SK-N-SH treated with all-trans-retinoic acid at 6 μM for 48 hours (cell line): ENCODE measurements around the gene DDIT4L.

Experiments used
- CSDC2 ChIP-seq: fragments of 250-450 bp; sonication (Bioruptor Pico); IDR thresholded peaks from 2 replicates; pipeline ENCODE4 v1.5.0; 2020; ENCODE audit warnings: mild to moderate bottlenecking, moderate library complexity
- ESRRG ChIP-seq: fragments of 250-450 bp; sonication (Bioruptor Pico); IDR thresholded peaks from 2 replicates; pipeline ENCODE4 v1.6.1; 2021; ENCODE audit warnings: mild to moderate bottlenecking
- OSR1 ChIP-seq: fragments of 250-450 bp; sonication (Bioruptor Pico); IDR thresholded peaks from 2 replicates; pipeline ENCODE4 v1.8.0; 2022; ENCODE audit warnings: moderate library complexity, mild to moderate bottlenecking, inconsistent platforms
- PPARA ChIP-seq: fragments of 250-450 bp; sonication (Bioruptor Pico); IDR thresholded peaks from 2 replicates; pipeline ENCODE4 v1.5.0; 2020; ENCODE audit warnings: mild to moderate bottlenecking, borderline replicate concordance
- RARB ChIP-seq: fragments of 250-450 bp; sonication (Bioruptor Pico); IDR thresholded peaks from 2 replicates; pipeline ENCODE4 v1.8.0; 2021; ENCODE audit warnings: mild to moderate bottlenecking, moderate library complexity
- SNAI2 ChIP-seq: fragments of 250-450 bp; sonication (Bioruptor Pico); IDR thresholded peaks from 2 replicates; pipeline ENCODE4 v1.5.0; 2020; ENCODE audit warnings: mild to moderate bottlenecking, moderate library complexity
- TCF4 ChIP-seq: fragments of 250-450 bp; sonication (Bioruptor Pico); IDR thresholded peaks from 2 replicates; pipeline ENCODE4 v1.8.0; 2021; ENCODE audit warnings: mild to moderate bottlenecking, moderate library complexity, borderline replicate concordance
- TOX ChIP-seq: fragments of 250-450 bp; sonication (Bioruptor Pico); IDR thresholded peaks from 2 replicates; pipeline ENCODE4 v1.8.0; 2021; ENCODE audit warnings: mild to moderate bottlenecking, moderate library complexity, borderline replicate concordance
- ZFP30 ChIP-seq: fragments of 450-650 bp; formaldehyde crosslinking; IDR thresholded peaks from 2 replicates; pipeline ENCODE4 v1.5.0; 2022; ENCODE audit warnings: mild to moderate bottlenecking, moderate library complexity
- ZNF565 ChIP-seq: fragments of 450-650 bp; formaldehyde crosslinking; conservative IDR thresholded peaks from 2 replicates; pipeline ENCODE4 v1.5.0; 2020; ENCODE audit warnings: low read depth, mild to moderate bottlenecking, moderate library complexity
- TF ChIP-seq, protein P1 (sequence below): fragments of 250-450 bp; sonication (Bioruptor Pico); IDR thresholded peaks from 2 replicates; pipeline ENCODE4 v1.8.0; 2020; ENCODE audit warnings: mild to moderate bottlenecking, moderate library complexity, borderline replicate concordance
- TF ChIP-seq, protein P2 (sequence below): fragments of 250-450 bp; sonication (Bioruptor Pico); IDR thresholded peaks from 2 replicates; pipeline ENCODE4 v1.5.1; 2021; ENCODE audit warnings: mild to moderate bottlenecking, moderate library complexity
- TF ChIP-seq, protein P3 (sequence below): fragments of 250-450 bp; sonication (Bioruptor Pico); IDR thresholded peaks from 2 replicates; pipeline ENCODE4 v1.8.0; 2021; ENCODE audit warnings: low read depth, mild to moderate bottlenecking, moderate library complexity, borderline replicate concordance
- TF ChIP-seq, protein P4 (sequence below): fragments of 250-450 bp; sonication (Bioruptor Pico); IDR thresholded peaks from 2 replicates; pipeline ENCODE4 v1.5.0; 2020; ENCODE audit warnings: mild to moderate bottlenecking, moderate library complexity

DNA sequence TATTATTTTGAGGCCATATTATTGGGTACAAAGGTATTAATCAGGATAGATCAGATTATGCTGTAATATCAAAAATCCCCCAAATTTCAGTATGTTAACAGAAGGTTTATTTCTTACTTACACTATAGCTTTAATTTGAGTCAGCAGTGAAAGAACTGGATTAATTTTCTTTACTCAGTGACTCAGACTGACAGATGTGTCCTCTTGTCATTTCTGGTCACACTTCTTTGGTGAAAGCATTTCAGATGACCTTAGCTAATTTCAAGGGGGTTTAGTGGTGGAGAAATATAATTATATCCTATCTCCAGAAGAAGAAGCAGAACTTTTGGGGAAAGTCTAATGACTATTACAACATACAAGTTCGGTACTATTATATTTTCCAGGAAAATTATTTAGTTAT lies 12.4 kb downstream of the DDIT4L start:
- TF ChIP-seq, protein P1, sequence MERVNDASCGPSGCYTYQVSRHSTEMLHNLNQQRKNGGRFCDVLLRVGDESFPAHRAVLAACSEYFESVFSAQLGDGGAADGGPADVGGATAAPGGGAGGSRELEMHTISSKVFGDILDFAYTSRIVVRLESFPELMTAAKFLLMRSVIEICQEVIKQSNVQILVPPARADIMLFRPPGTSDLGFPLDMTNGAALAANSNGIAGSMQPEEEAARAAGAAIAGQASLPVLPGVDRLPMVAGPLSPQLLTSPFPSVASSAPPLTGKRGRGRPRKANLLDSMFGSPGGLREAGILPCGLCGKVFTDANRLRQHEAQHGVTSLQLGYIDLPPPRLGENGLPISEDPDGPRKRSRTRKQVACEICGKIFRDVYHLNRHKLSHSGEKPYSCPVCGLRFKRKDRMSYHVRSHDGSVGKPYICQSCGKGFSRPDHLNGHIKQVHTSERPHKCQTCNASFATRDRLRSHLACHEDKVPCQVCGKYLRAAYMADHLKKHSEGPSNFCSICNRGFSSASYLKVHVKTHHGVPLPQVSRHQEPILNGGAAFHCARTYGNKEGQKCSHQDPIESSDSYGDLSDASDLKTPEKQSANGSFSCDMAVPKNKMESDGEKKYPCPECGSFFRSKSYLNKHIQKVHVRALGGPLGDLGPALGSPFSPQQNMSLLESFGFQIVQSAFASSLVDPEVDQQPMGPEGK = no peak
- TF ChIP-seq ZFP30 (no peak), RARB (CRISPR knock-in tag) (no peak), CSDC2 (CRISPR knock-in tag) (no peak), OSR1 (CRISPR knock-in tag) (no peak), PPARA (CRISPR knock-in tag) (no peak), ZNF565 (no peak), TCF4 (CRISPR knock-in tag) (no peak), ESRRG (no peak), SNAI2 (CRISPR knock-in tag) (no peak), TOX (CRISPR knock-in tag) (no peak)
- TF ChIP-seq, protein P2, sequence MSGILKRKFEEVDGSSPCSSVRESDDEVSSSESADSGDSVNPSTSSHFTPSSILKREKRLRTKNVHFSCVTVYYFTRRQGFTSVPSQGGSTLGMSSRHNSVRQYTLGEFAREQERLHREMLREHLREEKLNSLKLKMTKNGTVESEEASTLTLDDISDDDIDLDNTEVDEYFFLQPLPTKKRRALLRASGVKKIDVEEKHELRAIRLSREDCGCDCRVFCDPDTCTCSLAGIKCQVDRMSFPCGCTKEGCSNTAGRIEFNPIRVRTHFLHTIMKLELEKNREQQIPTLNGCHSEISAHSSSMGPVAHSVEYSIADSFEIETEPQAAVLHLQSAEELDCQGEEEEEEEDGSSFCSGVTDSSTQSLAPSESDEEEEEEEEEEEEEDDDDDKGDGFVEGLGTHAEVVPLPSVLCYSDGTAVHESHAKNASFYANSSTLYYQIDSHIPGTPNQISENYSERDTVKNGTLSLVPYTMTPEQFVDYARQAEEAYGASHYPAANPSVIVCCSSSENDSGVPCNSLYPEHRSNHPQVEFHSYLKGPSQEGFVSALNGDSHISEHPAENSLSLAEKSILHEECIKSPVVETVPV (CRISPR knock-in tag) = no peak
- TF ChIP-seq, protein P3, sequence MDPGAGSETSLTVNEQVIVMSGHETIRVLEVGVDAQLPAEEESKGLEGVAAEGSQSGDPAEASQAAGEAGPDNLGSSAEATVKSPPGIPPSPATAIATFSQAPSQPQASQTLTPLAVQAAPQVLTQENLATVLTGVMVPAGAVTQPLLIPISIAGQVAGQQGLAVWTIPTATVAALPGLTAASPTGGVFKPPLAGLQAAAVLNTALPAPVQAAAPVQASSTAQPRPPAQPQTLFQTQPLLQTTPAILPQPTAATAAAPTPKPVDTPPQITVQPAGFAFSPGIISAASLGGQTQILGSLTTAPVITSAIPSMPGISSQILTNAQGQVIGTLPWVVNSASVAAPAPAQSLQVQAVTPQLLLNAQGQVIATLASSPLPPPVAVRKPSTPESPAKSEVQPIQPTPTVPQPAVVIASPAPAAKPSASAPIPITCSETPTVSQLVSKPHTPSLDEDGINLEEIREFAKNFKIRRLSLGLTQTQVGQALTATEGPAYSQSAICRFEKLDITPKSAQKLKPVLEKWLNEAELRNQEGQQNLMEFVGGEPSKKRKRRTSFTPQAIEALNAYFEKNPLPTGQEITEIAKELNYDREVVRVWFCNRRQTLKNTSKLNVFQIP (CRISPR knock-in tag) = no peak
- TF ChIP-seq, protein P4, sequence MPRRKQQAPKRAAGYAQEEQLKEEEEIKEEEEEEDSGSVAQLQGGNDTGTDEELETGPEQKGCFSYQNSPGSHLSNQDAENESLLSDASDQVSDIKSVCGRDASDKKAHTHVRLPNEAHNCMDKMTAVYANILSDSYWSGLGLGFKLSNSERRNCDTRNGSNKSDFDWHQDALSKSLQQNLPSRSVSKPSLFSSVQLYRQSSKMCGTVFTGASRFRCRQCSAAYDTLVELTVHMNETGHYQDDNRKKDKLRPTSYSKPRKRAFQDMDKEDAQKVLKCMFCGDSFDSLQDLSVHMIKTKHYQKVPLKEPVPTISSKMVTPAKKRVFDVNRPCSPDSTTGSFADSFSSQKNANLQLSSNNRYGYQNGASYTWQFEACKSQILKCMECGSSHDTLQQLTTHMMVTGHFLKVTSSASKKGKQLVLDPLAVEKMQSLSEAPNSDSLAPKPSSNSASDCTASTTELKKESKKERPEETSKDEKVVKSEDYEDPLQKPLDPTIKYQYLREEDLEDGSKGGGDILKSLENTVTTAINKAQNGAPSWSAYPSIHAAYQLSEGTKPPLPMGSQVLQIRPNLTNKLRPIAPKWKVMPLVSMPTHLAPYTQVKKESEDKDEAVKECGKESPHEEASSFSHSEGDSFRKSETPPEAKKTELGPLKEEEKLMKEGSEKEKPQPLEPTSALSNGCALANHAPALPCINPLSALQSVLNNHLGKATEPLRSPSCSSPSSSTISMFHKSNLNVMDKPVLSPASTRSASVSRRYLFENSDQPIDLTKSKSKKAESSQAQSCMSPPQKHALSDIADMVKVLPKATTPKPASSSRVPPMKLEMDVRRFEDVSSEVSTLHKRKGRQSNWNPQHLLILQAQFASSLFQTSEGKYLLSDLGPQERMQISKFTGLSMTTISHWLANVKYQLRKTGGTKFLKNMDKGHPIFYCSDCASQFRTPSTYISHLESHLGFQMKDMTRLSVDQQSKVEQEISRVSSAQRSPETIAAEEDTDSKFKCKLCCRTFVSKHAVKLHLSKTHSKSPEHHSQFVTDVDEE (CRISPR knock-in tag) = no peak
